Gastrocnemius medialis (tissue), 4 donors: ENCODE measurements around the gene SAMD11.

ENCODE experiments used
- CTCF ChIP-seq, 5 experiments: fragments of 450-650 bp in 3 of 5; fragments of 200-600 bp in 2 of 5; sonication (generic) in 2 of 5; IDR thresholded peaks in 4 of 5; conservative IDR thresholded peaks in 1 of 5; 1 replicate in 4 of 5; 2 replicates in 1 of 5; pipeline ENCODE4 v1.5.1; 2016 to 2019; ENCODE audit warnings: antibody characterized with exemption in 5 of 5, mild to moderate bottlenecking in 3 of 5, moderate library complexity in 3 of 5
- POLR2A ChIP-seq, 2 donors: fragments of 450-650 bp; IDR thresholded peaks; one replicate each; pipeline ENCODE4 v1.6.1; 2017; ENCODE audit warnings: antibody characterized with exemption in 2 of 2, mild to moderate bottlenecking in 2 of 2, moderate library complexity in 2 of 2

- TF ChIP-seq CTCF (IDR thresholded peaks at IDR 0.05 in 4 of 5, conservative IDR thresholded peaks at IDR 0.05 in 1 of 5) (no peak), POLR2A (IDR thresholded peaks at IDR 0.05) (no peak)
Measured at GRCh38 chr1:966135-966703, 42.5 kb downstream of the SAMD11 start, which contains the start of gene PLEKHN1.
